GM23338 (cell line): ENCODE data around the gene CLIC3. TPM values are rescaled to one million over a fixed set of nuclear protein-coding genes. Genes with fewer than 3 reads are reported as not detected.

Source experiments
- ATAC-seq: fragments of 200-7000 bp; cut with Tn5 transposase; 3 replicates; pipeline ENCODE4 v1.9.1; 2020
- DNase-seq: peaks from one replicate; pipeline ENCODE4 v3.0.0-alpha.2; 2015; ENCODE audit warnings: low spot score
- H2AFZ ChIP-seq: fragments of 200-600 bp; sonication (generic); 2 replicates; pipeline ENCODE4 v1.8.0; 2016; ENCODE audit warnings: antibody characterized with exemption, mild to moderate bottlenecking, moderate library complexity
- H3F3A ChIP-seq: fragments of 200-600 bp; sonication (generic); replicated peaks from 2 replicates; pipeline ENCODE4 v1.8.0; 2017; ENCODE audit warnings: antibody characterized with exemption, mixed run types, low read depth
- H3K27ac ChIP-seq: fragments of 200-600 bp; sonication (generic); 2 replicates; pipeline ENCODE4 v1.6.1; 2016; ENCODE audit warnings: low read depth
- H3K27me3 ChIP-seq: fragments of 200-600 bp; sonication (generic); 2 replicates; pipeline ENCODE4 v1.8.0; 2016; ENCODE audit warnings: mild to moderate bottlenecking, mixed run types, moderate library complexity; ENCODE audit not compliant: insufficient read depth
- H3K36me3 ChIP-seq: fragments of 200-600 bp; sonication (generic); 2 replicates; pipeline ENCODE4 v1.8.0; 2016; ENCODE audit warnings: mild to moderate bottlenecking; ENCODE audit not compliant: insufficient read depth
- H3K4me1 ChIP-seq: fragments of 200-600 bp; sonication (generic); 2 replicates; pipeline ENCODE4 v1.8.0; 2016; ENCODE audit warnings: mild to moderate bottlenecking, moderate library complexity; ENCODE audit not compliant: insufficient read depth
- H3K4me2 ChIP-seq: fragments of 200-600 bp; sonication (generic); 2 replicates; pipeline ENCODE4 v1.7.1; 2017; ENCODE audit warnings: mixed run types
- H3K4me3 ChIP-seq: fragments of 200-600 bp; sonication (generic); 2 replicates; pipeline ENCODE4 v1.6.1; 2016; ENCODE audit warnings: mixed run types
- H3K79me2 ChIP-seq: fragments of 200-600 bp; sonication (generic); replicated peaks from 2 replicates; pipeline ENCODE4 v1.8.0; 2017; ENCODE audit warnings: mild to moderate bottlenecking; ENCODE audit not compliant: insufficient read depth
- H3K9me2 ChIP-seq: fragments of 200-600 bp; sonication (generic); 2 replicates; pipeline ENCODE4 v1.8.0; 2017; ENCODE audit not compliant: insufficient read depth
- H4K20me1 ChIP-seq: fragments of 200-600 bp; sonication (generic); replicated peaks from 2 replicates; pipeline ENCODE4 v1.8.0; 2017; ENCODE audit warnings: mild to moderate bottlenecking; ENCODE audit not compliant: insufficient read depth
- H3K27ac Mint-ChIP-seq: 2 replicates; pipeline ENCODE4 v1.8.0; 2020; ENCODE audit warnings: inconsistent platforms, mild to moderate bottlenecking, moderate library complexity, mixed read lengths
- H3K27me3 Mint-ChIP-seq: 3 replicates; pipeline ENCODE4 v1.8.0; 2022; ENCODE audit warnings: low read depth, mild to moderate bottlenecking, moderate library complexity, mixed read lengths, inconsistent platforms; ENCODE audit not compliant: insufficient read depth, poor library complexity
- H3K36me3 Mint-ChIP-seq: 3 replicates; pipeline ENCODE4 v1.8.0; 2021; ENCODE audit warnings: low read depth, mild to moderate bottlenecking, inconsistent platforms, moderate library complexity, mixed read lengths
- H3K4me1 Mint-ChIP-seq: 3 replicates; pipeline ENCODE4 v1.8.0; 2020; ENCODE audit warnings: mild to moderate bottlenecking, inconsistent platforms, mixed read lengths
- H3K4me3 Mint-ChIP-seq: 3 replicates; pipeline ENCODE4 v1.8.0; 2021; ENCODE audit warnings: moderate library complexity, mild to moderate bottlenecking, inconsistent platforms, mixed read lengths
- H3K9me3 Mint-ChIP-seq: 3 replicates; pipeline ENCODE4 v1.8.0; 2020; ENCODE audit warnings: moderate library complexity, mild to moderate bottlenecking, inconsistent platforms, mixed read lengths
- CREB1 ChIP-seq: fragments of 250-450 bp; sonication (Bioruptor Pico); IDR thresholded peaks from 2 replicates; pipeline ENCODE4 v1.5.0; 2020; ENCODE audit warnings: low read depth, mild to moderate bottlenecking, moderate library complexity
- EZH2phosphoT487 ChIP-seq: fragments of 200-600 bp; sonication (generic); IDR thresholded peaks from one replicate; pipeline ENCODE4 v1.8.1; 2018; ENCODE audit warnings: antibody characterized with exemption; ENCODE audit not compliant: unreplicated experiment
- JUNB ChIP-seq: IDR thresholded peaks from one replicate; pipeline ENCODE4 v1.6.1; 2016; ENCODE audit warnings: antibody characterized with exemption; ENCODE audit not compliant: unreplicated experiment
- NANOG ChIP-seq: IDR thresholded peaks from 2 replicates; pipeline ENCODE4 v1.6.1; 2016; ENCODE audit warnings: antibody characterized with exemption, borderline replicate concordance
- POLR2AphosphoS5 ChIP-seq: IDR thresholded peaks from 2 replicates; pipeline ENCODE4 v1.6.1; 2016; ENCODE audit warnings: antibody characterized with exemption, low read depth
- STAT1 ChIP-seq: IDR thresholded peaks from one replicate; pipeline ENCODE4 v1.6.1; 2016; ENCODE audit warnings: antibody characterized with exemption; ENCODE audit not compliant: unreplicated experiment
- ZNF331 ChIP-seq: fragments of 250-450 bp; sonication (Bioruptor Pico); IDR thresholded peaks from 2 replicates; pipeline ENCODE4 v1.5.0; 2020; ENCODE audit warnings: low read depth, mild to moderate bottlenecking, moderate library complexity
- polyA plus RNA-seq: library from polyadenylated mRNA; unstranded; fragments of >200 nt; fragmentation: Nextera tagmentation; extraction: Ambion mirVana; gene quantifications from 2 replicates; pipeline ENCODE4 v1.2.1, GENCODE V29; 2016
- total RNA-seq: library from RNA; depleted of rRNA; stranded (reverse); fragments of >200 nt; shearing (Covaris generic); gene quantifications from 2 replicates; pipeline ENCODE4 v1.2.3, GENCODE V29; 2014
- TF ChIP-seq, protein P1 (sequence below), 2 experiments: fragments of 200-600 bp in 1 of 2; sonication (generic) in 1 of 2; conservative IDR thresholded peaks; 2 replicates each; pipeline versions ENCODE4 v1.5.1 to v1.6.1; 2016 to 2017; ENCODE audit warnings: antibody characterized with exemption in 2 of 2, low read depth in 2 of 2, mild to moderate bottlenecking in 2 of 2, moderate library complexity in 1 of 2
- TF ChIP-seq, protein P2 (sequence below): IDR thresholded peaks from 2 replicates; pipeline ENCODE4 v1.6.1; 2016; ENCODE audit warnings: antibody characterized with exemption

Gene CLIC3
- total and polyA plus RNA-seq, 2 experiments from 2014 or later, result 0.53 to 0.56 TPM

DNA sequence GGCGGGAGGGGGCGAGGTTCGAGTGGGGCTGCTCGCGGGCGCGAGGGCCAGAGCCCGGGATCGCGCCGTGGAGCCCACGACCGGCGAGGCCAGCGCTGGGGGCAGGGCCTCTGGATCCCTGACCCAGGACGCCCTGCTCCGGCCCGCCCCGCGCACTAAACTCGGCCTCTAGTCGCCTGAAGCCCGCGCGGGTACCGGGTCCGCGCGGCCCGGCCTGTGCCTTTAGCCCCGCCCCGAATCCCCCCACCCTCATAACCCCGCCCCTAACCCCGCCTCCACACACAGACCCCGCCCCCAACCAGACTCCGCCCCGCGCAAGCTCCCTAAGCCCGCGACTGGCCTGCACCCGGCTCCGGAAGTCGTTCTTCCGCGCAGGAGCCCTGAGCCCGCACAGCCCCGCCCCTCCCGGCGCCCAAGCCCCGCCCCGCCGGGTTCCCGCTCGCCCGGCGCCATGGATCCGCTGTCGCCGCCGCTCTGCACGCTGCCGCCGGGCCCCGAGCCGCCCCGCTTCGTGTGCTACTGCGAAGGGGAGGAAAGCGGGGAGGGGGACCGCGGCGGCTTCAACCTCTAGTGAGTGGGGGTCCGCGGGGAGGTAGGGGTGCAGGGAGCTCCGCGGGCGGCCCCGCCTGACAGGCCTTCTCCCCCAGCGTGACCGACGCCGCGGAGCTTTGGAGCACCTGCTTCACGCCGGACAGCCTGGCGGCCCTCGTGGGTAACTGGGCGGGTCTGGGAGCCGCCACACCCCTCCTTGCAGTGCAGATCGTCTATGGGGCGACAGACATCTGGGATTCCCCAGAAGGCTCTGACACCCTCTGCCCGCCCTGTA is 4.2 kb downstream of the CLIC3 start, which contains the start of gene PAXX:
TSS of gene PAXX (plus strand) at position 430 of the 826 bp plus-strand sequence. CDS start at position 452, 22 bp downstream.
- peak within 1 kb of the TSS; percentile 88 for H3K4me2 ChIP-seq
- H3K4me1 ChIP-seq, result peaks cover 5% of the 10 kb centered on the region; the same call in 1 of the 2 replicates
- H3K27me3 ChIP-seq, result peaks cover 45% of the 10 kb centered on the region
- peak within 1 kb of the TSS; percentile 86 for H3K4me3 ChIP-seq
- Mint-ChIP-seq H3K4me3 (peak within 1 kb of the TSS; percentile 80), H3K27ac (no peak within 1 kb of the TSS), H3K36me3 (no peaks in the 10 kb centered on the region; the same call in 2 of the 3 replicates), H3K9me3 (peaks cover 10% of the 10 kb centered on the region), H3K4me1 (no peaks in the 10 kb centered on the region; the same call in 2 of the 3 replicates), H3K27me3 (peaks cover 29% of the 10 kb centered on the region)
- ATAC-seq (peak; percentile 65), DNase-seq (peak; percentile 93)
- no peaks in the 10 kb centered on the region for H3K36me3 ChIP-seq
- H3F3A ChIP-seq, result no peaks in the 10 kb centered on the region
- H3K79me2 ChIP-seq, result no peaks in the 10 kb centered on the region
- no peak within 1 kb of the TSS for H3K27ac ChIP-seq
- H2AFZ ChIP-seq, result no peak within 1 kb of the TSS
- H3K9me2 ChIP-seq, result no peaks in the 10 kb centered on the region
- no peaks in the 10 kb centered on the region for H4K20me1 ChIP-seq
- TF ChIP-seq ZNF331 (CRISPR knock-in tag) (no peak), NANOG (no peak), POLR2AphosphoS5 (peak; percentile 70), EZH2phosphoT487 (no peak)
- TF ChIP-seq, protein P1, sequence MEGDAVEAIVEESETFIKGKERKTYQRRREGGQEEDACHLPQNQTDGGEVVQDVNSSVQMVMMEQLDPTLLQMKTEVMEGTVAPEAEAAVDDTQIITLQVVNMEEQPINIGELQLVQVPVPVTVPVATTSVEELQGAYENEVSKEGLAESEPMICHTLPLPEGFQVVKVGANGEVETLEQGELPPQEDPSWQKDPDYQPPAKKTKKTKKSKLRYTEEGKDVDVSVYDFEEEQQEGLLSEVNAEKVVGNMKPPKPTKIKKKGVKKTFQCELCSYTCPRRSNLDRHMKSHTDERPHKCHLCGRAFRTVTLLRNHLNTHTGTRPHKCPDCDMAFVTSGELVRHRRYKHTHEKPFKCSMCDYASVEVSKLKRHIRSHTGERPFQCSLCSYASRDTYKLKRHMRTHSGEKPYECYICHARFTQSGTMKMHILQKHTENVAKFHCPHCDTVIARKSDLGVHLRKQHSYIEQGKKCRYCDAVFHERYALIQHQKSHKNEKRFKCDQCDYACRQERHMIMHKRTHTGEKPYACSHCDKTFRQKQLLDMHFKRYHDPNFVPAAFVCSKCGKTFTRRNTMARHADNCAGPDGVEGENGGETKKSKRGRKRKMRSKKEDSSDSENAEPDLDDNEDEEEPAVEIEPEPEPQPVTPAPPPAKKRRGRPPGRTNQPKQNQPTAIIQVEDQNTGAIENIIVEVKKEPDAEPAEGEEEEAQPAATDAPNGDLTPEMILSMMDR (conservative IDR thresholded peaks at IDR 0.05; ENCODE audit: low read depth in 2 of 2), result no peak

DNA sequence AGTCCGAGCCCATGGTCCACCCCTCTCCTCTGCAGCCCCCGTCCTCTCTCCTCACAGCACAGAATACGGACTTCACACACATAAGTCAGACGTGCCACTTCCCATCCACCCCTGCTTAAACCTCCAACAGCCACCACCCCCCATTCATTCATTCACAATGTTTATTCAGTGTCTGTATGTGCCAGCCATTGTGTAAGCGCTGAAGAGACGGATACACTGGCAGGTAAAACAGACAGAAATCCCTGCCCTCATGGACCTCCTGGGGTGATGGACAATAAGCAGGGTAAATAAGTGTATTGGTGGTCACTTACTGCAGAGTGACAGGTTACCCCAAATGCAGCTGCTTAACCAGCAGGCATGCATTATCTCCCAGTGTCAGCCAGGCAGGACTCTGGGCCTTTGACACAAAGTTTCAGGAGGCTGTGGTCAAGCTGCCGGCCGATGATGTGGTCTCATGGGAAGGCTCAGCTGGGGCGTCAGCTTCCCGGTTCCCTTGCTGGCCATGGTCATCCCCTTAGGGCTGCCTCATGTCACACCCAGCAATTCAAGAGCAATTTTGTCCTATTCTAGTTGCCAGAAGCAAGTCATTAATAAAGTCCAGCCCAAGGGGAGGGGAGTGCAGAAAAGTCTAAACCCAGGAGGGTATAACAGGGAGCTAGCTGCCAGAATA is 6.0 kb downstream of the CLIC3 start:
- ATAC-seq, result no peak
- H3K27me3 Mint-ChIP-seq, result peaks cover 33% of the 10 kb centered on the region
- H3K27ac Mint-ChIP-seq, result no peak overlapping the region

More for the DNA sequence above, 6.0 kb downstream of the CLIC3 start:
- Histone ChIP-seq H3K9me2 (no peaks in the 10 kb centered on the region), H3F3A (no peaks in the 10 kb centered on the region), H3K79me2 (no peaks in the 10 kb centered on the region), H3K4me2 (no peak overlapping the region), H3K36me3 (no peaks in the 10 kb centered on the region), H3K4me1 (peaks cover 3% of the 10 kb centered on the region; the same call in 1 of the 2 replicates), H2AFZ (no peak overlapping the region), H3K27ac (no peak overlapping the region), H3K4me3 (no peak overlapping the region), H3K27me3 (peaks cover 45% of the 10 kb centered on the region), H4K20me1 (no peaks in the 10 kb centered on the region)
- no peak for DNase-seq
- H3K4me1 Mint-ChIP-seq, result no peaks in the 10 kb centered on the region; the same call in 2 of the 3 replicates
- TF ChIP-seq EZH2phosphoT487 (no peak), STAT1 (no peak), POLR2AphosphoS5 (no peak), JUNB (no peak), CREB1 (CRISPR knock-in tag) (no peak)
- TF ChIP-seq, protein P2, sequence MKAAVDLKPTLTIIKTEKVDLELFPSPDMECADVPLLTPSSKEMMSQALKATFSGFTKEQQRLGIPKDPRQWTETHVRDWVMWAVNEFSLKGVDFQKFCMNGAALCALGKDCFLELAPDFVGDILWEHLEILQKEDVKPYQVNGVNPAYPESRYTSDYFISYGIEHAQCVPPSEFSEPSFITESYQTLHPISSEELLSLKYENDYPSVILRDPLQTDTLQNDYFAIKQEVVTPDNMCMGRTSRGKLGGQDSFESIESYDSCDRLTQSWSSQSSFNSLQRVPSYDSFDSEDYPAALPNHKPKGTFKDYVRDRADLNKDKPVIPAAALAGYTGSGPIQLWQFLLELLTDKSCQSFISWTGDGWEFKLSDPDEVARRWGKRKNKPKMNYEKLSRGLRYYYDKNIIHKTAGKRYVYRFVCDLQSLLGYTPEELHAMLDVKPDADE, result no peak
- H3K4me3 Mint-ChIP-seq, result peak overlapping the region; percentile 16; the same call in 1 of the 3 replicates
- H3K9me3 Mint-ChIP-seq, result peaks cover 10% of the 10 kb centered on the region
- no peaks in the 10 kb centered on the region; the same call in 2 of the 3 replicates for H3K36me3 Mint-ChIP-seq
